Ishikawa (cell line): ENCODE results near the gene VTN.

Source experiments
- CEBPB ChIP-seq: IDR thresholded peaks from 2 replicates; pipeline ENCODE4 v1.6.1; 2012
- CREB1 ChIP-seq: IDR thresholded peaks from 2 replicates; pipeline ENCODE4 v1.6.1; 2012; ENCODE audit warnings: low read depth
- EGR1 ChIP-seq: IDR thresholded peaks from 2 replicates; pipeline ENCODE4 v1.6.1; 2012
- EP300 ChIP-seq: IDR thresholded peaks from 2 replicates; pipeline ENCODE4 v1.6.1; 2012; ENCODE audit warnings: borderline replicate concordance
- FOXM1 ChIP-seq: IDR thresholded peaks from 2 replicates; pipeline ENCODE4 v1.6.1; 2012; ENCODE audit warnings: low read depth, borderline replicate concordance
- NFIC ChIP-seq: IDR thresholded peaks from 2 replicates; pipeline ENCODE4 v1.6.1; 2012
- RAD21 ChIP-seq: IDR thresholded peaks from 2 replicates; pipeline ENCODE4 v1.6.1; 2012; ENCODE audit warnings: low read depth
- TAF1 ChIP-seq: IDR thresholded peaks from 2 replicates; pipeline ENCODE4 v1.6.1; 2012; ENCODE audit warnings: low read depth, mild to moderate bottlenecking
- TCF12 ChIP-seq: IDR thresholded peaks from 2 replicates; pipeline ENCODE4 v1.6.1; 2012; ENCODE audit warnings: low read depth
- TEAD4 ChIP-seq: IDR thresholded peaks from 2 replicates; pipeline ENCODE4 v1.6.1; 2012
- YY1 ChIP-seq: IDR thresholded peaks from 2 replicates; pipeline ENCODE4 v1.6.1; 2012; ENCODE audit warnings: low read depth
- ZBTB7A ChIP-seq: IDR thresholded peaks from 2 replicates; pipeline ENCODE4 v1.6.1; 2012; ENCODE audit warnings: low read depth
- TF ChIP-seq, protein P1 (sequence below): IDR thresholded peaks from 2 replicates; pipeline ENCODE4 v1.6.1; 2012
- TF ChIP-seq, protein P2 (sequence below): IDR thresholded peaks from 2 replicates; pipeline ENCODE4 v1.6.1; 2012
- TF ChIP-seq, protein P3 (sequence below): IDR thresholded peaks from 2 replicates; pipeline ENCODE4 v1.6.1; 2012; ENCODE audit warnings: low read depth, mild to moderate bottlenecking

Gene VTN

DNA sequence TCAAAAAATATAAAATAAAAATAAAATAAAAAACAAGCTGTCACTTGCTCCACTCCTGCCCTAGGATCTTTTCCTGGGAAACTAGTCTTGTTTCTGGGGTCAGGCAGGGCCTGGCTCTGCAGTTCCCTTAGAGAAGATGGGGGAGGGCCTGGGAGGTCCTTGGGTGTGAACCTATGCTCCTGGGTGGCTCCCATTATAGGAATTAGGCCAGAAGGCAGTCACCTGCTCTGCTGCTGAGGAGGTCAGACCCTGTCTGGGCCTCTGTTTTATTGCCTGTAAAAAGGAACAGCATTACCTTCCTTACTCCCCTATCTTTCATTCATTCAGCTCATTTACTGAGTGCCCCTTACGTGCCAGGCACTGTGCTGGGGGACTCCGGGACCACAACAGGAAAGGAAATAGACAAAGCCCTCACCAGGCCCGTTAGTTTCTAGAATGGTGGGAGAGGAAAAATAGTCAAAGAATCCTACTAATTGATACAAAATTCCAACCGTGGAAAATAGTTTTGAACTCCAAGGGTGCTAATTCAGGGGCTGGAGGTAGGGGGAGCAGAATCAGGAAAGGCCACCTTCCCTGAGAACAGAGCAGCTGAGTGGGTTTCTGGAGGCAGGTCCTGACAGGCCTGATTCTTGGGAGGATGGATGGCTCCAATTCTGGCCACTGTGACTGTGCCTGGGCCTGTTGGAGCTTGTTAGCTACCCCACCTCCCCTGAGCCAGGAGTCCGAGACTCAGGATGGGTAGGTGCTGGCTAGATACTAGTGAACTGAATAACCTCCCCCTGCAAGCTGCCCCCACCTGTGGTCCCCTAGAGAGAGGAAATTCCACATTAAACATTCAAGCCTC, 37.2 kb upstream of the VTN start:
- TF ChIP-seq ZBTB7A (no peak), TCF12 (no peak), TEAD4 (peak; percentile 48; the same call in 1 of the 2 replicates), CREB1 (no peak), EP300 (no peak), TAF1 (peak; percentile 20; the same call in 1 of the 2 replicates)
- TF ChIP-seq, protein P1, sequence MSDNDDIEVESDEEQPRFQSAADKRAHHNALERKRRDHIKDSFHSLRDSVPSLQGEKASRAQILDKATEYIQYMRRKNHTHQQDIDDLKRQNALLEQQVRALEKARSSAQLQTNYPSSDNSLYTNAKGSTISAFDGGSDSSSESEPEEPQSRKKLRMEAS: no peak
- TF ChIP-seq, protein P2, sequence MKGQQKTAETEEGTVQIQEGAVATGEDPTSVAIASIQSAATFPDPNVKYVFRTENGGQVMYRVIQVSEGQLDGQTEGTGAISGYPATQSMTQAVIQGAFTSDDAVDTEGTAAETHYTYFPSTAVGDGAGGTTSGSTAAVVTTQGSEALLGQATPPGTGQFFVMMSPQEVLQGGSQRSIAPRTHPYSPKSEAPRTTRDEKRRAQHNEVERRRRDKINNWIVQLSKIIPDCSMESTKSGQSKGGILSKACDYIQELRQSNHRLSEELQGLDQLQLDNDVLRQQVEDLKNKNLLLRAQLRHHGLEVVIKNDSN: no peak

DNA sequence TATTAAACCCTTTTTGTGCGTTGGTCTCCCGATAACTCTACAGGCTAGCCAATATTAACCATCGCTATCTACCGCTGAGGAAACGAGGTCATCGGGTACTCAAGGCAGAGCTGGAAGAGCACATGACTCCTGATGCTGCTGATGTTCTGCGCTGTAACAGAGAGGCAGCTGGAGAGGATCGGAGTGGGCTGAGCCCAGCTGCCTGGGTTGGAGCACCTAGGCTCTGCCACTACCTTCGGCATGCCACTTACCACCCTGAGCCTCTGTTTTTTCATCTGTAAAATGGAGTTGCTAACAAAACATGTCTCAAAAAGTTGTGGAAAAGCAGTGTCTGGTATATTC, 36.3 kb upstream of the VTN start:
- TF ChIP-seq CEBPB: no peak
- no peak for TF ChIP-seq NFIC
- TF ChIP-seq FOXM1: no peak
- no peak for TF ChIP-seq TEAD4
- TF ChIP-seq, protein P3, sequence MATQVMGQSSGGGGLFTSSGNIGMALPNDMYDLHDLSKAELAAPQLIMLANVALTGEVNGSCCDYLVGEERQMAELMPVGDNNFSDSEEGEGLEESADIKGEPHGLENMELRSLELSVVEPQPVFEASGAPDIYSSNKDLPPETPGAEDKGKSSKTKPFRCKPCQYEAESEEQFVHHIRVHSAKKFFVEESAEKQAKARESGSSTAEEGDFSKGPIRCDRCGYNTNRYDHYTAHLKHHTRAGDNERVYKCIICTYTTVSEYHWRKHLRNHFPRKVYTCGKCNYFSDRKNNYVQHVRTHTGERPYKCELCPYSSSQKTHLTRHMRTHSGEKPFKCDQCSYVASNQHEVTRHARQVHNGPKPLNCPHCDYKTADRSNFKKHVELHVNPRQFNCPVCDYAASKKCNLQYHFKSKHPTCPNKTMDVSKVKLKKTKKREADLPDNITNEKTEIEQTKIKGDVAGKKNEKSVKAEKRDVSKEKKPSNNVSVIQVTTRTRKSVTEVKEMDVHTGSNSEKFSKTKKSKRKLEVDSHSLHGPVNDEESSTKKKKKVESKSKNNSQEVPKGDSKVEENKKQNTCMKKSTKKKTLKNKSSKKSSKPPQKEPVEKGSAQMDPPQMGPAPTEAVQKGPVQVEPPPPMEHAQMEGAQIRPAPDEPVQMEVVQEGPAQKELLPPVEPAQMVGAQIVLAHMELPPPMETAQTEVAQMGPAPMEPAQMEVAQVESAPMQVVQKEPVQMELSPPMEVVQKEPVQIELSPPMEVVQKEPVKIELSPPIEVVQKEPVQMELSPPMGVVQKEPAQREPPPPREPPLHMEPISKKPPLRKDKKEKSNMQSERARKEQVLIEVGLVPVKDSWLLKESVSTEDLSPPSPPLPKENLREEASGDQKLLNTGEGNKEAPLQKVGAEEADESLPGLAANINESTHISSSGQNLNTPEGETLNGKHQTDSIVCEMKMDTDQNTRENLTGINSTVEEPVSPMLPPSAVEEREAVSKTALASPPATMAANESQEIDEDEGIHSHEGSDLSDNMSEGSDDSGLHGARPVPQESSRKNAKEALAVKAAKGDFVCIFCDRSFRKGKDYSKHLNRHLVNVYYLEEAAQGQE: no peak
- TF ChIP-seq EGR1: no peak
- TF ChIP-seq TCF12: no peak
- TF ChIP-seq ZBTB7A: no peak
- no peak for TF ChIP-seq EP300
- TF ChIP-seq, protein P1: no peak
- no peak for TF ChIP-seq YY1
- TF ChIP-seq, protein P2: no peak

DNA sequence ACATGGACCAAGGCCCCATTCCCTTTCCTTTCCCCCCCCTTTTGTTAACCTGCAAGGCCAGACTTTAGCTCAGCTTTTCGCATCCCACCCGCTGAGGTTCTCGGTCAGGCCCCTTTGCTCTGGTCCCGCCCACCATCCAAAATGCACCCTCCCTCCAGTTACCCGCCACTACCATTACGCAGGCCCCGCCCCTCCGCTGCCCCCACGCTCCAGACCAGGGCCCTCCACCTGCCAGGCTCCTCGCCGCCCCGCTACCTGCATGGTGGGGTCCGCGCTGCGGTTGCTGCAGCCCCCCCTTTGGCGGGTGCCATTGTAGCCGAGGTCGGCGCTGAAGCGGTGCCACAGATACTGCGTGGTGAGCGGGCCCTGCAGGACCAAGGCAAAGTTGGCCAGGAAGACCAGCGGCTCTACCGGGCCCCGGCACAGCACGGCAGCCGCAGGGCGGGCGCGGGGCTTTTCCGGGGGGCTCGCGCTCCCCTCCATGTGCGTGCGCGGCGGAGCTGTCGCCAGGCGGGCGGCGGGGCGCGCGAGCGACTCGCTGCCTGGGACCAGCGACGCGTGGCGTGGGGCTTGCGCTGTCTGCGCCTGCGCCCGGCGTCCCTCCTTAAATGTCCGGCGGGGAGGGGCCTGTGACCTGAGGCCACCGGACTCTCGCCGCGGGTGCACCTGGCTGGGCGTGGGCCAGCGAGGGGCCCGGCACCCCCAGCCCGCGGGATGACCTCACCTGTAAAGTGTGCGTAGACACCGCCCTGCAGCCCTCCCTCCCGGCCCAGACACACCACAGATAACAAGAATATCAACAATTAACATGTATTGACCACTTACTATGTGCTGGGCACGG, 35.7 kb upstream of the VTN start, which contains the start of gene SLC46A1:
TSS of gene SLC46A1 (minus strand) at position 581 of the 841 bp plus-strand sequence. CDS start at position 483, 98 bp downstream.
- TF ChIP-seq, protein P3: 0 out of 2 replicates have a peak, but pooled peaks have one; percentile 25
- TF ChIP-seq EP300: no peak
- TF ChIP-seq, protein P2: no peak
- TF ChIP-seq TAF1: no peak
- TF ChIP-seq, protein P1: peak; percentile 73
- peak; percentile 59; the same call in 1 of the 2 replicates for TF ChIP-seq ZBTB7A
- no peak for TF ChIP-seq CEBPB
- no peak for TF ChIP-seq RAD21
- TF ChIP-seq TCF12: peak; percentile 70
- 0 out of 2 replicates have a peak, but pooled peaks have one; percentile 35 for TF ChIP-seq NFIC
- TF ChIP-seq TEAD4: peak; percentile 19; the same call in 1 of the 2 replicates
- no peak for TF ChIP-seq CREB1

DNA sequence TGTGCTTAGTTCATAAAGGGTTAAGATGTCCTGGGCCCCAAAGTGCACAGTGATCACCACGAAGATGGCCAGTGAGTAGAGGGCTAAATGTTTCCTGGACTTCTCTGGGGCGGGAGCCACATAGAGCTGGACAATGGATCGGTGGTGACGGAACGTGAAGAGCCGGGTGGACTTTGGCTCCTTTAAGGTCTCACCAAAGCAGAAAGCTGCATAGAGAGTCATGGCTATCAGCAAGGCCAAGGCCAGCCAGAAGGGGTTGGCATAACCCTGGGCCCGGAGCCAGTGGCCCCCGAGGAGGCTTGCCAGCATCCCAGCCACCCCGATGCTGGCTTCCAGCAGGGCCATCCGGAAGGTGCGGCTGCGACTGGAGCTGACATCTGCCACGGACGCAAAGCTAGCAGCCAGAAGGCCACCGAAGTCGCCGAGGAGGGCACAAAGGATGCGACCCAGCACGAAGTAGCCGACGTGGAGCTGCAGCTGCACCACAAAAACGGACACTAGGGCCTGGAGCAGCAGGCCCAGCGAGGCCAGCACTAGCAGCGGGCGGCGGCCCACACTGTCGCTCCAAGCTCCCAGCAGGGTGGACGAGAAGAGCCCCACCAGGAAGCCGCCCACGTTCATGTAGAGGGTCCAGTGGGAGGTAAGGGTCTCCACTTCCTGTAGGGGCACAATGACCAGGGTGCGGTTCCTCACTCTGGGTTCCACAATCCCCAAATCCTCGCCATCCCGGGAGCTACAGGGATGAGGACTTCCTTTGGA, 34.9 kb upstream of the VTN start:
- no peak for TF ChIP-seq TCF12
- no peak for TF ChIP-seq ZBTB7A
- TF ChIP-seq, protein P2: no peak
- TF ChIP-seq, protein P1: no peak
- no peak for TF ChIP-seq RAD21
- no peak for TF ChIP-seq CREB1
- no peak for TF ChIP-seq CEBPB
- TF ChIP-seq EGR1: no peak
- no peak for TF ChIP-seq EP300
- no peak for TF ChIP-seq YY1
- no peak for TF ChIP-seq FOXM1
- no peak for TF ChIP-seq TEAD4
- TF ChIP-seq, protein P3: no peak
- TF ChIP-seq TAF1: no peak
- TF ChIP-seq NFIC: no peak
